ENCODE measurements around the gene NFKB1.

- no peak for TF ChIP-seq POLR2A (IDR thresholded peaks at IDR 0.05)
- TF ChIP-seq CTCF (IDR thresholded peaks at IDR 0.05): no peak
- no peak for TF ChIP-seq POLR2AphosphoS5 (IDR thresholded peaks at IDR 0.05)
- no peak for TF ChIP-seq EP300 (IDR thresholded peaks at IDR 0.05)
Measured at GRCh38 chr4:102600689-102601088, 99.5 kb downstream of the NFKB1 start.
